ENCODE results near the gene RIN2.

Gene RIN2

GRCh38 chr20:19758133-19758500, at the start of gene RIN2:
Gene RIN2 (plus strand): TSS chr20:19758258. CDS start chr20:19889602, 131,344 bp downstream.
- DNase-seq (ENCODE audit: low spot score), result no peak

GRCh38 chr20:19709635-19710335, 48.3 kb upstream of the RIN2 start:
- DNase-seq (ENCODE audit: low spot score), result no peak

GRCh38 chr20:19710336-19711120, 47.5 kb upstream of the RIN2 start:
- DNase-seq (ENCODE audit: low spot score), result no peak

- no peak for DNase-seq (ENCODE audit: low spot score)
Measured at GRCh38 chr20:19711126-19711525, 46.9 kb upstream of the RIN2 start.

- no peak for DNase-seq (ENCODE audit: low spot score)
Measured at GRCh38 chr20:19712721-19713260, 45.3 kb upstream of the RIN2 start.

- DNase-seq (ENCODE audit: low spot score), result no peak
Measured at GRCh38 chr20:19713822-19714578, 44.1 kb upstream of the RIN2 start.

GRCh38 chr20:19714579-19714840, 43.5 kb upstream of the RIN2 start:
- DNase-seq (ENCODE audit: low spot score), result no peak

GRCh38 chr20:19715986-19716385, 42.1 kb upstream of the RIN2 start:
- no peak for DNase-seq (ENCODE audit: low spot score)

- DNase-seq (ENCODE audit: low spot score), result no peak
Measured at GRCh38 chr20:19718880-19719279, 39.2 kb upstream of the RIN2 start.

- DNase-seq (ENCODE audit: low spot score), result no peak
Measured at GRCh38 chr20:19720991-19721390, 37.1 kb upstream of the RIN2 start.

GRCh38 chr20:19723051-19723450, 35.0 kb upstream of the RIN2 start:
- no peak for DNase-seq (ENCODE audit: low spot score)

- no peak for DNase-seq (ENCODE audit: low spot score)
Measured at GRCh38 chr20:19723813-19724430, 34.1 kb upstream of the RIN2 start.

- no peak for DNase-seq (ENCODE audit: low spot score)
Measured at GRCh38 chr20:19725373-19725772, 32.7 kb upstream of the RIN2 start.

GRCh38 chr20:19725814-19726525, 32.1 kb upstream of the RIN2 start:
- no peak for DNase-seq (ENCODE audit: low spot score)

GRCh38 chr20:19727251-19727847, 30.7 kb upstream of the RIN2 start:
- DNase-seq (ENCODE audit: low spot score), result no peak

GRCh38 chr20:19729672-19730071, 28.4 kb upstream of the RIN2 start:
- DNase-seq (ENCODE audit: low spot score), result no peak

GRCh38 chr20:19730706-19731105, 27.4 kb upstream of the RIN2 start:
- DNase-seq (ENCODE audit: low spot score), result no peak

GRCh38 chr20:19734811-19735210, 23.2 kb upstream of the RIN2 start:
- no peak for DNase-seq (ENCODE audit: low spot score)

- DNase-seq (ENCODE audit: low spot score), result peak; percentile 54
Measured at GRCh38 chr20:19735446-19735845, 22.6 kb upstream of the RIN2 start.

GRCh38 chr20:19737025-19737424, 21.0 kb upstream of the RIN2 start:
- no peak for DNase-seq (ENCODE audit: low spot score)

- no peak for DNase-seq (ENCODE audit: low spot score)
Measured at GRCh38 chr20:19738951-19739350, 19.1 kb upstream of the RIN2 start.
